ENCODE data around the gene TPP1. TPM values are rescaled to one million over a fixed set of nuclear protein-coding genes. Genes with fewer than 3 reads are reported as not detected.

TPP1 gene
- total and polyA plus RNA-seq, 9 of the 15 experiments (the other 6 are each of a cell fraction or from before 2014, with no cell fraction given) = 7.5 to 75.8 (median 15.7) TPM

- no peak for TF ChIP-seq SMAD3 (CRISPR knock-in tag; conservative IDR thresholded peaks at IDR 0.05)
- no peak; the same call in 1 of the 2 replicates for TF ChIP-seq KLF16 (IDR thresholded peaks at IDR 0.05)
- peak; percentile 90 for TF ChIP-seq ZNF407 (IDR thresholded peaks at IDR 0.05; ENCODE audit: low read depth)
- peak; percentile 84 for TF ChIP-seq L3MBTL2 (IDR thresholded peaks at IDR 0.05)
- TF ChIP-seq HNRNPLL (IDR thresholded peaks at IDR 0.05; ENCODE audit: low read depth, low read length, poor library complexity, severe bottlenecking) = no peak
- no peak for TF ChIP-seq NR1H2 (CRISPR knock-in tag; IDR thresholded peaks at IDR 0.05)
- TF ChIP-seq THRA (IDR thresholded peaks at IDR 0.05) = no peak
- no peak for TF ChIP-seq ZKSCAN8 (CRISPR knock-in tag; IDR thresholded peaks at IDR 0.05)
- TF ChIP-seq CEBPZ (IDR thresholded peaks at IDR 0.05; ENCODE audit: borderline replicate concordance, low read depth, low read length) = no peak
- TF ChIP-seq ZBED1 (IDR thresholded peaks at IDR 0.05) = 0 out of 2 replicates have a peak, but pooled peaks have one; percentile 22
- TF ChIP-seq SIN3B (IDR thresholded peaks at IDR 0.05; ENCODE audit: low read depth) = peak; percentile 74; the same call in 1 of the 2 replicates
- TF ChIP-seq ZNF24 (IDR thresholded peaks at IDR 0.05) = 0 out of 2 replicates have a peak, but pooled peaks have one; percentile 18
- no peak for TF ChIP-seq MYNN (IDR thresholded peaks at IDR 0.05)
- TF ChIP-seq MYNN (CRISPR knock-in tag; IDR thresholded peaks at IDR 0.05) = no peak
- TF ChIP-seq RBM15 (IDR thresholded peaks at IDR 0.05; ENCODE audit: insufficient read depth, low read length) = no peak
- TF ChIP-seq PHF8 (IDR thresholded peaks at IDR 0.05; ENCODE audit: borderline replicate concordance, low read length) = peak; percentile 92
These were observed 15.7 kb downstream of the TPP1 start, which contains the start of the genes ILK and RRP8 (continued) for GRCh38 chr11:6603287-6604080.

All from K562 (cell line).